GM12875 (cell line): ENCODE measurements around the gene SFXN5.

Experiments used
- H3K4me3 ChIP-seq: one replicate; pipeline ENCODE4 v1.5.1; 2011; ENCODE audit warnings: low read depth, low read length, control low read depth
- TF ChIP-seq, protein P1 (sequence below): IDR thresholded peaks from 2 replicates; pipeline ENCODE4 v1.5.1; 2011; ENCODE audit warnings: low read depth, mild to moderate bottlenecking, control low read depth, inconsistent platforms, low read length, moderate library complexity, borderline replicate concordance; ENCODE audit not compliant: insufficient read depth

The SFXN5 gene

DNA sequence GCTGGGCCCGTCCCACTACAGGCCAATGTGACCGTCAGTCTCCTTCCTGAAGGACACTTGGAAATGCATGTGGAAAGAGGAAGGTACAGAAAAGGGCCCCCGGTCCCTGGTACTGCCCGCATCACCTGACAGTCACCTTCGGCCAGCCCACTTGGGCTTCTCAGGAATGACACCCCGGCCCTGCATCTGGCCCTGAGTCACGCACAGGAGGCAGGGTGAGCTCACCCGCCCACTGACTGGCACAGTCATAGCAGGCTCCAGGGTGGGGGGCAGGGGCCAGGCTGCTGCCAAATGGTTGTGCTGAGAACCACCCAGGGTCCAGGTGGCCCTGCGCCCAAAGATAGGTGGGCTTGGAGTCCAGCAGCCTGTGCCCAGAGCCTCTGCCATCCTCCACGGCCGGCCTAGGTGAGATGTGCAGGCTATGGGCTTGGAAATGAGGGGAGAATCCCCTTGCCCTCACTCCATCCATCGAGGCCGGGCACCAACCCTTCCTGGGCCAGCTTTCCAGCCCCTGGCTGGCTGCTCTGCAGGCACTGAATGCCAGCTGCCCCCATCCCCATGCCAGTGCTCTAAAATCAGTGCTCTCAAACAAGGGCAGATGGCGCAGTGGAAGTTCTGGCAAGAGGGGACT, 140.1 kb downstream of the SFXN5 start:
- H3K4me3 ChIP-seq, result no peak overlapping the region
- TF ChIP-seq, protein P1, sequence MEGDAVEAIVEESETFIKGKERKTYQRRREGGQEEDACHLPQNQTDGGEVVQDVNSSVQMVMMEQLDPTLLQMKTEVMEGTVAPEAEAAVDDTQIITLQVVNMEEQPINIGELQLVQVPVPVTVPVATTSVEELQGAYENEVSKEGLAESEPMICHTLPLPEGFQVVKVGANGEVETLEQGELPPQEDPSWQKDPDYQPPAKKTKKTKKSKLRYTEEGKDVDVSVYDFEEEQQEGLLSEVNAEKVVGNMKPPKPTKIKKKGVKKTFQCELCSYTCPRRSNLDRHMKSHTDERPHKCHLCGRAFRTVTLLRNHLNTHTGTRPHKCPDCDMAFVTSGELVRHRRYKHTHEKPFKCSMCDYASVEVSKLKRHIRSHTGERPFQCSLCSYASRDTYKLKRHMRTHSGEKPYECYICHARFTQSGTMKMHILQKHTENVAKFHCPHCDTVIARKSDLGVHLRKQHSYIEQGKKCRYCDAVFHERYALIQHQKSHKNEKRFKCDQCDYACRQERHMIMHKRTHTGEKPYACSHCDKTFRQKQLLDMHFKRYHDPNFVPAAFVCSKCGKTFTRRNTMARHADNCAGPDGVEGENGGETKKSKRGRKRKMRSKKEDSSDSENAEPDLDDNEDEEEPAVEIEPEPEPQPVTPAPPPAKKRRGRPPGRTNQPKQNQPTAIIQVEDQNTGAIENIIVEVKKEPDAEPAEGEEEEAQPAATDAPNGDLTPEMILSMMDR, result no peak

DNA sequence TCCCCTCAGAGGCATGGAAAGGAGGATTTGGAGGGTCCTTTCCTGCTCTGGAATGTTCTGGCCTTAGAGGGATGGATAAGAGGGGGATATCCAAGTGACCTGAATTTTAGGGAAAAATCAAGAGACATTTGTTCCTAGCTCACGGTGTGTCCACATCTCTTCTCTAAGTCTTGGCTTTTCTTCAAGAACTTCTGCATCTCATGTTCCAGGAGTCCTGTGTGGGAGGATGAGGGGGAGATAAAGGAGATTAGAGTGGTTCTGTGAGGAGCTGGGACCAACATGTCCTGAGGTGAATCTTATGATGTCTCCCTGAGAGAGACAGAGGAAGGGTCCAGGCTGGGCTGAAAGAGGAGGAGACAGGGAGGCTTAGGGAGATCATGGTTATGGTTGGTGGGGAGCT, 142.5 kb downstream of the SFXN5 start:
- H3K4me3 ChIP-seq, result no peak overlapping the region
- TF ChIP-seq, protein P1, result no peak

DNA sequence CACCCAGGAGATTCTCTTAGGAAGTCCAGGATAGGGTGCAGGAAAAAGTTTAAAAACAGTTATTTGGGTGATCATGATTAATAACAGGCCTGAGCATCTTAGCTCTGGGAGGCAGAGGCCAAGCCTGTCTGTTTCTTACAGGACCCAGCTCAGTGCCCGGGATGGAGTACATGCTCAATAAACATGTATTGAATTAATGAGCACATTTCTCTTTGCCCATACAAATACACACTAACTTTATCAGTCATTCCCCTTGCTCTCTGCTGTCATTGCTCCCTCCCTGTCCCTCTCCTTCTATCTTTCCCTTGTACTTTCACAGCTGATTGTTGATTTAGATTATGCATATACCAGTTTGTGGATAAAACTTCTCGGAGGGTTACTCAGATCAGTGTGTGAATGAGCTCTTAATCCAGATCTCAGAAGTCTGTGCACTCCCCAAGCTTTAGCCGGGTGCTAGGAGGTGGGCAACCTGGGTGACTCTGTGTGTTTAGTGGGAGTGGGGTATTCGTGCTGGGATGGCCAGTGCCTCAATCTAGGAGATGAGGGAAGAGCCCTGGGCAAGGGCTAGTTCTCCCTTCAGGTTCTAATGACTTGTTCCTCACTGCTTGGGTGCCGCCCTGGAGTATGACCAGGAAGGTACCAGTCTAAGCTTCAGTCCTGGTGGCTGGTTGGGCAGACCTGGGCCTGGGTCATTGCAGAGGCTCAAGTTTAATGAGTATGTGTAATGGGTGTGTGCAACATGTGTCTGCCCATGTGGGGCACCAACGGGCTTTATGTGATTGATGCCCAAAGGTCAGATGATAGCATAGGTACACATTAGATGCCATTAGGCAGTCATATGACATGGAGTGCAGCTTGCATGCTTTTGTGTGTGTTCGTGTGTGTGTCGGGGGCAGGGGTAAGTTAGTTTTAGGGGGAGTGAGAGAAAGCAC, 143.6 kb downstream of the SFXN5 start:
- no peak overlapping the region for H3K4me3 ChIP-seq
- TF ChIP-seq, protein P1, result no peak

DNA sequence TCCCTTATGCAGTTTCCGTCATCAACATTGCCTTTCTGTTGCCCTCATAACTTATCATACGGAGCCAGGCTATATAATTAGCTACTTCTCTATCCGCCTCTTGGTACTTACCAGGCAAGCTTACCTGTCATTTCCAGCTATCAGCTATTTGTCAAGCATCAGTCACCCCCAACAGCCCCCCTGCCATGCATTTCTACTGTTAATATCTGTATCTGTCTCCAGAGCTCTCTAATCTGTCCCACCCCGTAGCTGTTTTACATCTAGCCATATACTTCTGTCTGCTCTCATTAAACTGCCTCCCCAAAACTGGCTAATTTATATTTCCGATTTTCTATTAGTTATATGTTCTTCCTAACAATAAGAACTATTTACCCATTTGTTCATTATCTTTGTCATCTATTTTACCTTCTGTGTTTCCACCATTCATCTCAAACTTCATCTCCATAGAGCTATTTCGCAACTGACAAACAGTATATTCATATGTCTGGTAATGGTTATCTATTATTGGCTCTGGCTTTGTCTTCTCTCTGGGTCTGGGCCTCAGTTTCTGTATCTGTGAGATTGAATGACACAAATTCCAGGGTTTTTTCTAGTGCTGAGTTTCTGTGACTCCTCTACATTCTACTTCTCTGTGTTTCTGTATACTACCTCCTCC, 144.6 kb downstream of the SFXN5 start:
- TF ChIP-seq, protein P1, result no peak
- H3K4me3 ChIP-seq, result no peak overlapping the region

DNA sequence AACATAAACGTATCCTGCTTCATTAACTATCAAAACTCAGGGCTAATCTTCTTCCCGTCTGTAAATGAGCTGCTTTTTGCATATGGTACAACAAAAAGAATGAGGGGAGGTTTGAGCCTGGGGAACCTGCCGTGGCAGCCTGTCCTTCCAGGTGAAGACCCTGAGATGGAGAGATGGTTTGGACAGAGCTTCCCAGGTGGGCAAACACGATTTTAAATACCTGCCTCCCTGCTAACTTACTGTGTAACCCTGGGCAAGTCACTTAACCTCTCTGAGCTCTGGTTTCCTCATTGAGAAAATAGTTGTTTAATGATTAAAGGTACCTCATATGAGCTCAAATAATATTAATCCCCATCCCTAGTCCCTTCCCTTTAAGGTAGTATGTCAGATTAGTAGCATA, 145.1 kb downstream of the SFXN5 start:
- no peak overlapping the region for H3K4me3 ChIP-seq
- TF ChIP-seq, protein P1, result no peak

DNA sequence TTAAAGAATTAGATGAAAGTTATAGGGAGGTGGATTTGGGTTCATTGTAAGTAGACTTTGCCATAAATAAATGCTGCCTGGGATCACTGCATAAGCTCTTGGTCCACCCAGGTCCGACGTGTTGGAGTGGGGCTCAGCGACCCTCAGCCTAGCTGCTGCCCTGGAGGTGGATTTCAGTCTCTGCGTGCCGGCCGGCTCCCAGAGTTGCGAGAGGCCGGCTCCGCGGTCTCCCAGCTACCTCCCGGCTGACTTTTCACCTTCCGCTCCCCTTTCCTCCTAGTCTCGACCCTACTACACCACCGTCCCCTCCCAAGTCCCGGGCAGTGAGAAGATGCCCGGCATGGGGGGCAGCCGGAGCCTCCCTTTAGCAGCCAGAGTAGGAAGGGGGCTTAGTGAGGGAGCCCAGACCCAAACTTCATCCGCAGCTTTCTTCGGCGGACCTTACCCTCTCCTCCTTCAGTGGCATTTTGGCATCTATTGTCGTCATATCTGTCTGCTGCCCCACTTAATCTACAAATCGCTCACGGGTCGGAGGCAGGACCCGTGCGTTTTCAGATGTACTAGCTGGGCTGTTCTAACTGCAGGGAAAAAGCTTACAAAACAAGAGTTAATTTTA, 146.1 kb downstream of the SFXN5 start:
- TF ChIP-seq, protein P1, result no peak
- no peak overlapping the region for H3K4me3 ChIP-seq
